Frontal cortex (tissue), 4 donors: ENCODE data around the gene MT1G. TPM values are rescaled to one million over a fixed set of nuclear protein-coding genes. Genes with fewer than 3 reads are reported as not detected.
A peak's percentile ranks its signal among the peaks of the same experiment; 100 is the strongest.
"Not testable (repeated sequence)": the region's sequence is repeated elsewhere in the genome, so short reads cannot be mapped to it uniquely, and the experiment has no call there.

Experiments used
- DNase-seq, 2 donors: peaks; one replicate each; pipeline ENCODE4 v3.0.0; 2012; ENCODE audit warnings: low spot score in 2 of 2
- FAIRE-seq: peaks from 2 replicates; lab custom pipeline; 2012; peaks lifted over from hg19 to GRCh38; lab: Jason Lieb, UNC
- total RNA-seq: library from RNA; depleted of rRNA; stranded (reverse); fragments of >200 nt; gene quantifications from one replicate; pipeline ENCODE4 v1.2.3, GENCODE V29; 2014
- donor health status: control.
- donor health status: control.
- donor health status: control.

The MT1G gene
- total RNA-seq, 1 donor from 2014 or later = not detected

- no peak for FAIRE-seq
- DNase-seq = no peak
These were observed 44.2 kb downstream of the MT1G start for GRCh38 chr16:56623637-56624036.

GRCh38 chr16:56623184-56623583, 44.7 kb downstream of the MT1G start:
- not testable (repeated sequence) for DNase-seq, FAIRE-seq

DNA sequence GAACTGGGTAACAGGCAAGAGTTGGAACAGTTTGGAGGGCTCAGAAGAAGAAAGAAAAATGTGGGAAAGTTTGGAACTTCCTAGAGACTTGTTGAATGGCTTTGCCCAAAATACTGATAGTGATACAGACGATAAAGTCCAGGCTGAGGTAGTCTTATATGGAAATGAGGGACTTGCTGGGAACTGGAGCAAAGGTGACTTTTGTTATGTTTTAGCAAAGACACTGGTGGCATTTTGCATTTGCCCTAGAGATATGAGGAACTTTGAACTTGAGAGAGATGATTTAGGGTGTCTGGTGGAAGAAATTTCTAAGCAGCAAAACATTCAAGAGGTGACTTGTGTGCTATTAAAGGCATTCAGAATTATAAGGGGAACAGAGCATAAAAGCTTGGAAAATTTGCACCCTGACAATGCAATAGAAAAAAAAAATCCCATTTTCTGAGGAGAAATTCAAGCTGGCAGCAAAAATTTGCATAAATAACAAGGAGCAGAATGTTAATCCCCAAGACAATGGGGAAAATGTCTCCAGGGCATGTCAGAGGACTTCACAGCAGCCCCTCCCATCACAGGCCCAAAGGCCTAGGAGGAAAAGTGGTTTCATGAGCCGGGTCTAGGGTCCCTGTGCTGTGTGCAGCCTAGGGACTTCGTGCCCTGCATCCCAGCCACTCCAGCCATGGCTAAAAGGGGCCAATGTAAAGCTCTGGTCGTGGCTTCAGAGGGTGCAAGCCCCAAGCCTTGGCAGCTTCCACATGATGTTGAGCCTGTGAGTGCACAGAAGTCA, 46.0 kb downstream of the MT1G start:
- DNase-seq, FAIRE-seq: not testable (repeated sequence)

DNA sequence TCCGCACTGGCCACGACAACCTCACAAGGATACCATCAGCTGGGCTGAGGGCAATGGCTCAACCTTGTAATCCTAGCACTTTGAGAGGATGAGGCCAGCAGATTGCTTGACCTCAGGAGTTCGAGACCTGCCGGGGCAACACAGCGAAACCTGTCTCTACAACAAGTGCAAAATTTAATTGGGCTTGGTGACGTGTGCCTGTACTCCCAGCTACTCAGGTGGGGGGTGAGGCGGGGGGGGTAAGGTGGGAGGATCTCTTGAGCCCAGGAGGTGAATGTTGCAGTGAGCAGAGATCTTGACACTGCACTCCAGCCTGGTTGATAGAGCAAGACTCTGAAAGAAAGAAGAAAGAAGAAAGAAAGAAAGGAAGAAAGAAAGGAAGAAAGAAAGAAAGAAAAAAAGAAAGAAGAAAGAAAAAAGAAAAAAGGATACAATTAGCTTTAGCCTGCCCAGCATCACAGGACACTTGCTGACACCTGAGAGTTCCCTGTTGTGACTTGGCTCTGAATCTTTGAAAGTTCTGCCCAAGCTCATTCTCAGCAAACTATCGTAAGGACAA, 47.4 kb downstream of the MT1G start:
- FAIRE-seq (no peak), DNase-seq (no peak)

DNA sequence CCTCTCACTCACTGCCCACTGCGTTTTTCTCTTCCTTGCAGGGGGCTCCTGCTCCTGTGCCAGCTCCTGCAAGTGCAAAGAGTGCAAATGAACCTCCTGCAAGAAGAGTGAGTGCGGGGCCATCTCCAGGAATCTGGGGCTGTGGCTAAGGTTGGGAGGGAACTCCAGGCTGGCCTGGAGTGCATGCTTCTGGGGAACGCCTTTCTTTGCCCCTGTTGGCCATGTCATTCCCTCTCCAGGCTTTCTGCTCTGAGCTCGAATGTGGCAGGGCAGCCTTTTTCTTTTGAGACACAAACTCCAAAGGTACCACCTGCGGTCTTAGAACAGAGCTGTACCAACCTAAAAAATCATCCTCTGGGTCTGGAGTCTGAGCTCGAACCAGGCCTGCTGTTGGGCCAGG, 49.7 kb downstream of the MT1G start:
- DNase-seq (no peak), FAIRE-seq (no peak)

GRCh38 chr16:56617212-56618085, 50.4 kb downstream of the MT1G start:
- DNase-seq (peak in 1 of 2 donors; percentile 58), FAIRE-seq (no peak)

Other genes starting within 250 kb of the MT1G start
- 336 TPM for gene AMFR, start 242.5 kb downstream of the MT1G start, total RNA-seq
- gene NUDT21, start 216.7 kb downstream of the MT1G start, total RNA-seq = 280 TPM
- gene OGFOD1, start 216.5 kb downstream of the MT1G start, total RNA-seq = 26.9 TPM
- gene BBS2, start 148.0 kb downstream of the MT1G start, total RNA-seq = 144 TPM
- not detected for gene MT4, start 103.0 kb downstream of the MT1G start, total RNA-seq
- gene MT3, start 78.5 kb downstream of the MT1G start, total RNA-seq = 7.3 TPM
- 1.6 TPM for gene MT2A, start 59.5 kb downstream of the MT1G start, total RNA-seq
- 5.7 TPM for gene MT1E, start 42.3 kb downstream of the MT1G start, total RNA-seq
- not detected for gene MT1M, start 35.4 kb downstream of the MT1G start, total RNA-seq
- gene MT1A, start 29.4 kb downstream of the MT1G start, total RNA-seq = not detected
- gene MT1B, start 16.2 kb downstream of the MT1G start, total RNA-seq = not detected
- 1.2 TPM for gene MT1F, start 10.1 kb downstream of the MT1G start, total RNA-seq
- not detected for gene MT1H, start 1.7 kb upstream of the MT1G start, total RNA-seq
- gene MT1X, start 14.4 kb upstream of the MT1G start, total RNA-seq = 7.7 TPM
- 219 TPM for gene NUP93, start 62.1 kb upstream of the MT1G start, total RNA-seq
- not detected for gene SLC12A3, start 197.1 kb upstream of the MT1G start, total RNA-seq